ENCODE data around the gene PDZK1IP1.
A peak's percentile ranks its signal among the peaks of the same experiment; 100 is the strongest.
"Not testable (repeated sequence)": the region's sequence is repeated elsewhere in the genome, so short reads cannot be mapped to it uniquely, and the experiment has no call there.

The PDZK1IP1 gene

DNA sequence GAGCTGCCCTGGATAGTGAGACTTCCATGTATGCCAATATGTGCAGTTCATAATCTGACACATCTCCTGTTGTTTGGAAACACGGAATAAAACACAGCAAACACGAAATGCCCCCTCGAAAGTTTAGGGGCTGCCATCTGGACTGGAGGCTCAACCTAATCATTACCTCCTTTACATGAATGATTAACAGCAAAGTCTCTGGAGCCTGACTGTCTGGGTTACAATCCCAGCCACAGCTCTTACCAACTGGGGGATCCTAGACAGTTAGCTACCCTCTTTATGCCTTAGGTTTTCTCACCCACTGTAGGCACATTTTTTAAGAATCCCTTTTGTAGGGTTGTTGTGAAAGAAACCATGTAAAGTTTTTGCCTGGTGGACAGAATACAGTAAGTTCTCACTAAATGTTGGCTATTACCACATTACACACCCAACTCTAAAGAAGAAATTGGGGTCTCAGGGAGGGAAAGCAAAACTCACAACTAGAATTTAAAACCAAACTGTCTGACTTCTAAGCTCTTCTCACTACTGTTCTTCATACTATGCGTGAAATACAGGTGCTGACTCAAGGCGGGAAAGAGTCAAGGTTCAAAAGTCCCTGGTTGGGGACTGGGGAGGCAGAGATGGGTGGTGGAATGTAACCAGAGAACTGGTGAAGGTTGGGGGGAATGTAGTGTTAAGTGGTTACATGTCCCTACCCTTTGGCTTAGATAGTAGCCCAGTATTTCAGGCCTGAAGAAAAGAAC, 28.4 kb downstream of the PDZK1IP1 start:
- TF ChIP-seq, protein P1, sequence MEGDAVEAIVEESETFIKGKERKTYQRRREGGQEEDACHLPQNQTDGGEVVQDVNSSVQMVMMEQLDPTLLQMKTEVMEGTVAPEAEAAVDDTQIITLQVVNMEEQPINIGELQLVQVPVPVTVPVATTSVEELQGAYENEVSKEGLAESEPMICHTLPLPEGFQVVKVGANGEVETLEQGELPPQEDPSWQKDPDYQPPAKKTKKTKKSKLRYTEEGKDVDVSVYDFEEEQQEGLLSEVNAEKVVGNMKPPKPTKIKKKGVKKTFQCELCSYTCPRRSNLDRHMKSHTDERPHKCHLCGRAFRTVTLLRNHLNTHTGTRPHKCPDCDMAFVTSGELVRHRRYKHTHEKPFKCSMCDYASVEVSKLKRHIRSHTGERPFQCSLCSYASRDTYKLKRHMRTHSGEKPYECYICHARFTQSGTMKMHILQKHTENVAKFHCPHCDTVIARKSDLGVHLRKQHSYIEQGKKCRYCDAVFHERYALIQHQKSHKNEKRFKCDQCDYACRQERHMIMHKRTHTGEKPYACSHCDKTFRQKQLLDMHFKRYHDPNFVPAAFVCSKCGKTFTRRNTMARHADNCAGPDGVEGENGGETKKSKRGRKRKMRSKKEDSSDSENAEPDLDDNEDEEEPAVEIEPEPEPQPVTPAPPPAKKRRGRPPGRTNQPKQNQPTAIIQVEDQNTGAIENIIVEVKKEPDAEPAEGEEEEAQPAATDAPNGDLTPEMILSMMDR (IDR thresholded peaks at IDR 0.05; ENCODE audit: extremely low read depth, insufficient read depth, missing control alignments) = no peak
- in situ Hi-C loops (cut with MboI; ENCODE audit: low pct_unique_long_range_greater_than_20kb, low sequenced_read_pairs, unreplicated experiment) = no loop called here
- DNase-seq (ENCODE audit: low spot score) = no peak

DNA sequence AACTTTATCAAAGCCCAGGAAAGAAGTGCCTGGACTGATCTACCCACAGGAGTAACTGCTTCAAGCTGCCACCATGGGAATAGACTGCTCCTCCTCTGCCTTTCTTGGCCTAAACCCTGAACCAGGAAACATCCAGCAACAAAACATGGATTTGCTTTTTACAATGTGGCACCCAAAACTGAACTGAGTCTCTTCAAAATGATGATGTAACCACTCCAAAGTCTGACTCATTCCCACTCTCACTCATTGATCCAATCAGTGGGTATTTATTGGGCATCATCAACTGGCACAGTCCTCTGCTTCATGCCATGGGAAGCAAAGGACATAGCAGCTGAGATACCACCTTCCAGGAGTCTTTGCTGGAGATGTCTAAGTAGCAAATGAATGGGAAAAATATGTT, 29.1 kb downstream of the PDZK1IP1 start:
- in situ Hi-C loops (cut with MboI; ENCODE audit: low pct_unique_long_range_greater_than_20kb, low sequenced_read_pairs, unreplicated experiment) = no loop called here
- TF ChIP-seq, protein P1 (IDR thresholded peaks at IDR 0.05; ENCODE audit: extremely low read depth, insufficient read depth, missing control alignments) = no peak
- DNase-seq (ENCODE audit: low spot score) = no peak

DNA sequence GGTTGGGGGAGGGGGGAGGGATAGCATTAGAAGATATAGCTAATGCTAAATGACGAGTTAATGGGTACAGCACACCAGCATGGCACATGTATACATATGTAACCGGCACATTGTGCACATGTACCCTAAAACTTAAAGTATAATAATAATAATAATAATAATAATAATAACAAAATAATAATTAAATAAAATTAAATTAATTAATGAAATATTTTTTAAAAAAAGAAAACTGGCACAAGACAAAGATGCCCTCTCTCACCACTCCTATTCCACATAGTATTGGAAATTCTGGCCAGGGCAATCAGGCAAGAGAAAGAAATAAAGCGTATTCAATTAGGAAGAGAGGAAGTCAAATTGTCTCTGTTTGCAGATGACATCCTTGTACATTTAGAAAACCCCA, 31.9 kb downstream of the PDZK1IP1 start:
- in situ Hi-C loops (cut with MboI; ENCODE audit: low pct_unique_long_range_greater_than_20kb, low sequenced_read_pairs, unreplicated experiment); DNase-seq (ENCODE audit: low spot score): not testable (repeated sequence)

DNA sequence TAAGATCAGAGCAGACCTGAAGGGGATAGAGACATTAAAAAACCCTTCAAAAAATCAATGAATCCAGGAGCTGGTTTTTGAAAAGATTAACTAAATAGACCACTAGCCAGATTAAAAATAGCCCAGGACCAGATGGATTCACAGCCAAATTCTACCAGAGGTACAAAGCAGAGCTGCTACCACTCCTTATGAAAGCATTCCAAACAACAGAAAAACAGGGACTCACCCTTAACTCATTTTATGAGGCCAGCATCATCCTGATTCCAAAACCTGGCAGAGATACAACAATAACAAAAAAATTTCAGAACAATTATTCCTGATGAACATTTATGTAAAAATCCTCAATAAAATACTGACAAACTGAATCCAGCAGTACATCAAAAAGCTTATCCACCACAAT, 33.4 kb downstream of the PDZK1IP1 start:
- in situ Hi-C loops (cut with MboI; ENCODE audit: low pct_unique_long_range_greater_than_20kb, low sequenced_read_pairs, unreplicated experiment); DNase-seq (ENCODE audit: low spot score): not testable (repeated sequence)

DNA sequence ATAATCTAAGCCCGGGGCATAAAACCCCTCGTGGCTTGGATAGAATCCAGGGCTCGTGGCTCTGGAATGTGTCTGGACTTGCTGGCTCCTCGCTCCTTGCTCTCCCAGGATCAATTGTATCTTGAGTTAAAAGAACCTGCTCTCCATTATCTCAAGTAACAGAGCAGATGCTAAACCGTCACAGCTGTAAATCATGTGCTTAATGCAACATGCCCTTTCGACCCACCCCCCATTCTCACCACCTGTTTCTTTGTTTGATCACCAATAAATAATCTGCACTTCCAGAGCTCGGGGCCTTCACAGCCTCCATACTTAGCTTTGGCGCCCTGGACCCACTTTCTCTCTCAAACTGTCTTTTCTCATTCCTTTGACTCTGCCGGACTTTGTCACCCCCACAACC, 40.7 kb downstream of the PDZK1IP1 start:
- in situ Hi-C loops (cut with MboI; ENCODE audit: low pct_unique_long_range_greater_than_20kb, low sequenced_read_pairs, unreplicated experiment); DNase-seq (ENCODE audit: low spot score): not testable (repeated sequence)

DNA sequence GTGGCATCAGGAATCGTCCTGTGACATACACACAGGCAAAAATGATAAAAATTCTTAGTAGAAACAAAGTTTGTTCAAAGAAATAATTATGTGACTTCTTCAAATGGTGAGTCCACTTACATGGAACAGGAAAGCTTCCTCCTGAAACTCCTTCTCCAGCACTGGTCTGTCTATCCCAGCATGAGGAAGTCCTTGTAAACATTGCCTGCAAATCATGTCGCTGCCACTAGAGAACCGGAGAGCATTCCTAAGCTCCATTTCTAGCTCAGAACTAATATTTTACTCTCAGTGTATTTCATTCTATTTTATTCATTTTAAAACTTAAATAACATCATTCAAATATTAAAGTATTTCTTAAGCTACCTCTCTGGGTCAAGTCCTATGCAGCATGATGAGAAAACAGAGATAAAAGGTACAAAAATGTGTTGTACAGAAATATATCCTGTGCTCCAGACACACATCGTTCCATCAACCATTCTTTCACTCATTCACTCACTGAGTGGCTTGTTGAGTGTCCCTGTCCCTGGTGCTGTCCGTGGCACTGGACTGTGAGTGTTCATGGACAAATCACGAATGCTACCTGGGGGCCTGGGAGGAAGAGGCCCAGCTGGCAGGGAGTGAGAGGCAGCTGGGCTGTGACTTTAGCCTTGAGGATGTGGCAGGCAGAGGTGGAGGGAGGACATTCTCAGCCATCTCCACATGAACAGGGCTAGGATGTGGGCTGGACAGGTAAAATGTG, 42.6 kb downstream of the PDZK1IP1 start:
- TF ChIP-seq, protein P1 (IDR thresholded peaks at IDR 0.05; ENCODE audit: extremely low read depth, insufficient read depth, missing control alignments) = no peak
- in situ Hi-C loops (cut with MboI; ENCODE audit: low pct_unique_long_range_greater_than_20kb, low sequenced_read_pairs, unreplicated experiment) = no loop called here

DNA sequence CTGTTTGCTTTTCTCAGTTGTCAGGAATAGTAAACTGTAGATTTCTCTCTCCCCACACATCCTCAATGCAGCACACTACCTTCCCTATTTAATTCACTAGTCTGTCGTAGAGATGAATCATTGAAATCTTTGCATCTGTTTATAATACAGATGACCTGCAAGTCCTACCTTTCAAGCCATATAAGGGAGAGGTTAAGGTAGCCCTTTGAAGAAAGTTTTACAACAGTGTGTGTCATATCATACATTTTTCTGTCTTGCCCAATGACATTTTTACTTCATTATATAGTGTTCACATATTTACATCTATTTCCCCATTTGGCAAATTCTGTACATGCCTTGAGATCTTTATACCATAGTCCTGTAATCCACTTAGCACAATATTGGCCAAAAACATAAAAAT, 43.3 kb downstream of the PDZK1IP1 start:
- DNase-seq (ENCODE audit: low spot score); in situ Hi-C loops (cut with MboI; ENCODE audit: low pct_unique_long_range_greater_than_20kb, low sequenced_read_pairs, unreplicated experiment): not testable (repeated sequence)

More for the DNA sequence above, 42.6 kb downstream of the PDZK1IP1 start:
- no peak for DNase-seq (ENCODE audit: low spot score)

DNA sequence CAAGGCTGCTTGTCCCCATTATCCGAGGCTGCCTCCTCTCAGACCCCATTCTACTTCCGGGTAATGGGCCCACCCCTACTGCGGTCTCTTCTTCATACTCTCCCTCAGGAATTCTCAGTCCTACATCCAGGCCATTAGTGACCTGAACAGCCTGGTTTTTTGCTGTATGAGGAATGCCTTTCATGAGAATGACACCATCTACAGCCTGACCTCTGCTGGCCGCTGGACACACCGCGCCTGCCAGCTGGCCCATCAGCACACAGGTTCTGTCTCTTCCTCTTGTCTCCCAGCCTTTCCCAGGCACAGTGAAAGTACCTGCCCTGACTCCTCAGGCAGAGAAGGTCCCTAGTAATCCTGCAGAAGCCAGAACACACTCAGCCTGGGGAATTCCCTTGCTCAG, 46.2 kb downstream of the PDZK1IP1 start:
- in situ Hi-C loops (cut with MboI; ENCODE audit: low pct_unique_long_range_greater_than_20kb, low sequenced_read_pairs, unreplicated experiment); DNase-seq (ENCODE audit: low spot score): not testable (repeated sequence)
- TF ChIP-seq, protein P1 (IDR thresholded peaks at IDR 0.05; ENCODE audit: extremely low read depth, insufficient read depth, missing control alignments) = peak; percentile 33

DNA sequence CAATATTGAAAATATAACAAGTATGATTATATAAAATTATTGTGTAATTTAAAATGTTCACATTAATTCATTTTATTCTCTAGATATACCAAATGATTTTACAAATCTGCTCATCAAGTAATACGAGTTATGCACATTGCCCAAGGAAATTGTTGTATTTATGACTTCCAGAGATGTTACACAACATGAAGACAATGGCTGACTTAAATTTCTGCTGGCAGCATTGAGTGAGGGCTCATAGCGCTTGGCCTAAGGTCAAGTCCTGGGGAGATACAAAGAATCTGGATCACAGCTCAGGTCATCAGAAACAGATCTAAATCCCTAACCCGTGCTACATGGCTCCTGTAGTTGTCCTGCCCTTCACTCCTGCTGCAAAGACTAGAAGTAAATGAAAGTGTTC, 49.5 kb downstream of the PDZK1IP1 start:
- DNase-seq (ENCODE audit: low spot score); in situ Hi-C loops (cut with MboI; ENCODE audit: low pct_unique_long_range_greater_than_20kb, low sequenced_read_pairs, unreplicated experiment): not testable (repeated sequence)

All from GM13977 (cell line).